ENCODE data around the gene GRIK2. TPM values are rescaled to one million over a fixed set of nuclear protein-coding genes. Genes with fewer than 3 reads are reported as not detected.

The GRIK2 gene
- total RNA-seq, 1 experiment from 2014 or later, result 0.55 TPM

GRCh38 chr6:101516578-101516977, 123.1 kb downstream of the GRIK2 start:
- DNase-seq (no peak), ATAC-seq (no peak; the same call in none of the 2 replicates)
- Histone ChIP-seq H3K9ac (ENCODE audit: low read length) (no peak overlapping the region), H3K27me3 (ENCODE audit: low read length) (no peaks in the 10 kb centered on the region), H3K36me3 (ENCODE audit: low read depth, low read length) (no peaks in the 10 kb centered on the region), H4K20me1 (ENCODE audit: low read length) (no peaks in the 10 kb centered on the region), H3K27ac (ENCODE audit: low read length) (no peak overlapping the region), H3K4me2 (ENCODE audit: low read length) (no peak overlapping the region), H3K9me3 (ENCODE audit: low read length) (no peaks in the 10 kb centered on the region), H3F3A (ENCODE audit: low read length, unreplicated experiment) (no peaks in the 10 kb centered on the region), H3K4me3 (ENCODE audit: low read length) (no peak overlapping the region), H3K4me1 (ENCODE audit: insufficient read depth, low read length) (no peaks in the 10 kb centered on the region), H2AFZ (ENCODE audit: low read length) (no peak overlapping the region), H3K79me2 (ENCODE audit: low read length) (no peaks in the 10 kb centered on the region), H3K9me2 (replicated peaks; ENCODE audit: low read length) (no peaks in the 10 kb centered on the region)
- intact Hi-C loops (cut with micrococcal nuclease), result no loop called here
- POLR2A ChIA-PET (ENCODE audit: unreplicated experiment), result no interaction called here
- CTCF ChIA-PET, result no interaction called here
- BruUV-seq (replicated peaks), result no TSS peak
- TF ChIP-seq EZH2phosphoT487 (IDR thresholded peaks at IDR 0.05; ENCODE audit: borderline replicate concordance, low read length) (no peak), EZH2 (IDR thresholded peaks at IDR 0.05; ENCODE audit: low read length, unreplicated experiment) (no peak), CTCF (conservative IDR thresholded peaks at IDR 0.05; ENCODE audit: low read depth, low read length) (no peak)

- no peak for ATAC-seq
- ChIA-PET POLR2A (ENCODE audit: unreplicated experiment) (interaction anchor here (0.6 kb wide), 1 partner anchor 404 kb away, joined by 3 read pairs; no protein-coding TSS in a partner anchor), CTCF (no interaction called here)
These were observed 124.1 kb downstream of the GRIK2 start for GRCh38 chr6:101517632-101518031.

More at GRCh38 chr6:101517632-101518031, 124.1 kb downstream of the GRIK2 start:
- Histone ChIP-seq H4K20me1 (ENCODE audit: low read length) (no peaks in the 10 kb centered on the region), H3F3A (ENCODE audit: low read length, unreplicated experiment) (no peaks in the 10 kb centered on the region), H3K9ac (ENCODE audit: low read length) (no peak overlapping the region), H3K4me1 (ENCODE audit: insufficient read depth, low read length) (no peaks in the 10 kb centered on the region), H3K9me3 (ENCODE audit: low read length) (no peaks in the 10 kb centered on the region), H3K27me3 (ENCODE audit: low read length) (no peaks in the 10 kb centered on the region), H3K36me3 (ENCODE audit: low read depth, low read length) (no peaks in the 10 kb centered on the region), H3K27ac (ENCODE audit: low read length) (no peak overlapping the region), H3K4me2 (ENCODE audit: low read length) (no peak overlapping the region), H3K4me3 (ENCODE audit: low read length) (no peak overlapping the region), H2AFZ (ENCODE audit: low read length) (no peak overlapping the region), H3K9me2 (replicated peaks; ENCODE audit: low read length) (no peaks in the 10 kb centered on the region), H3K79me2 (ENCODE audit: low read length) (no peaks in the 10 kb centered on the region)
- no peak for DNase-seq
- TF ChIP-seq EZH2 (IDR thresholded peaks at IDR 0.05; ENCODE audit: low read length, unreplicated experiment), result no peak
- TF ChIP-seq EZH2phosphoT487 (IDR thresholded peaks at IDR 0.05; ENCODE audit: borderline replicate concordance, low read length), result no peak
- no peak for TF ChIP-seq CTCF (conservative IDR thresholded peaks at IDR 0.05; ENCODE audit: low read depth, low read length)
- no TSS peak for BruUV-seq (replicated peaks)
- intact Hi-C loops (cut with micrococcal nuclease), result no loop called here
